ENCODE data around the gene PPP2R3B.

GRCh38 chrX:367349-367748 is 19.4 kb downstream of the PPP2R3B start:
- TF ChIP-seq CTCF (conservative IDR thresholded peaks at IDR 0.05; ENCODE audit: low read depth, low read length) (no peak), USF2 (IDR thresholded peaks at IDR 0.05; ENCODE audit: low read depth, low read length) (no peak), POLR2A (IDR thresholded peaks at IDR 0.05; ENCODE audit: low read depth, low read length) (no peak), MXI1 (IDR thresholded peaks at IDR 0.05; ENCODE audit: borderline replicate concordance, low read depth, low read length) (no peak), RFX5 (IDR thresholded peaks at IDR 0.05; ENCODE audit: low read depth, low read length) (no peak), BHLHE40 (IDR thresholded peaks at IDR 0.05; ENCODE audit: low read depth, low read length) (no peak), RAD21 (IDR thresholded peaks at IDR 0.05; ENCODE audit: low read length) (no peak), CEBPB (IDR thresholded peaks at IDR 0.05; ENCODE audit: low read depth, low read length) (no peak), SMC3 (IDR thresholded peaks at IDR 0.05; ENCODE audit: low read depth, low read length) (no peak)
